ENCODE data around the gene SEMA6B. TPM values are rescaled to one million over a fixed set of nuclear protein-coding genes. Genes with fewer than 3 reads are reported as not detected.

The SEMA6B gene
- total RNA-seq, 1 donor: 6.0 TPM

- peaks cover 61% of the 10 kb centered on the region for H3K27me3 ChIP-seq (ENCODE audit: insufficient read depth, low read length)
- H3K4me3 ChIP-seq (ENCODE audit: low read length): no peak overlapping the region
- no peaks in the 10 kb centered on the region for H3K9me3 ChIP-seq (ENCODE audit: low read depth, low read length)
- peaks cover 10% of the 10 kb centered on the region for H3K4me1 ChIP-seq (ENCODE audit: insufficient read depth, low read length)
These were observed 22.4 kb upstream of the SEMA6B start for GRCh38 chr19:4581666-4582553.

DNA sequence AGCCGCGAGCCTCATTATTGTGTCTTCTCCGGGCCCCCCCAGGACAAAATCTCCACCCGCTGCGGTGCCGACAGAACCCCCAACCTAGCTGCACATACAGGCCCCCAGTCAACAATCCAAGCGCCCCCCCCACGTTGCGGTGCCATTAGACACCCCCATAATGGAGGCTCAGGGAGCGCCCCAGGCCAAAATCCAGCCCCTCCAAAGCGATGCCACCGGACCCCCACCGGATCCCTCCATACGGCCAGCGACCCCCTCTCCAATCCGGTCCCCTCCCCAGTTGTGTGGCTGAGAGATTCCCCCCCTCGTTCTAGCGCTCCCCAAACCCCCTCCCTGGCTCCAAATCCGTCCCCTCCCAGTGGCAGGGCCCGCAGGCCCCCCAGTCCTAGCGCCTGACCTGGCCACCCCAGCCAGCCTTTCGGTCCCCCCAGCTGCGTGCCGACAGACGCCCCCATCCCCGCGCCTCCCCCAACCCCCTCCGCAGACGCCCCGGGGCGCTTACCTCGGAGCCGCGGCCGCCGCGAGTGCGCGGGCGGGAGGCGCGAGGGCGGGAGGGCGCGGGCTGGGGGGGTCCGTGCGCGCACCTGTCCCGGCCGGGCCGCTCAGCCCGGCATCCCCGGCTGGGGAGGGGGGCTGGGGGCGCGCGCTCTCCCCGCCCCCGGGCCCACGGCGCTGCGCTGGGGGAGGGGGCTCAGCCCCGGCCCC is 21.6 kb upstream of the SEMA6B start:
- no peaks in the 10 kb centered on the region for H3K9me3 ChIP-seq (ENCODE audit: low read depth, low read length)
- H3K4me3 ChIP-seq (ENCODE audit: low read length): no peak overlapping the region
- peaks cover 57% of the 10 kb centered on the region for H3K27me3 ChIP-seq (ENCODE audit: insufficient read depth, low read length)
- H3K4me1 ChIP-seq (ENCODE audit: insufficient read depth, low read length): peaks cover 10% of the 10 kb centered on the region

DNA sequence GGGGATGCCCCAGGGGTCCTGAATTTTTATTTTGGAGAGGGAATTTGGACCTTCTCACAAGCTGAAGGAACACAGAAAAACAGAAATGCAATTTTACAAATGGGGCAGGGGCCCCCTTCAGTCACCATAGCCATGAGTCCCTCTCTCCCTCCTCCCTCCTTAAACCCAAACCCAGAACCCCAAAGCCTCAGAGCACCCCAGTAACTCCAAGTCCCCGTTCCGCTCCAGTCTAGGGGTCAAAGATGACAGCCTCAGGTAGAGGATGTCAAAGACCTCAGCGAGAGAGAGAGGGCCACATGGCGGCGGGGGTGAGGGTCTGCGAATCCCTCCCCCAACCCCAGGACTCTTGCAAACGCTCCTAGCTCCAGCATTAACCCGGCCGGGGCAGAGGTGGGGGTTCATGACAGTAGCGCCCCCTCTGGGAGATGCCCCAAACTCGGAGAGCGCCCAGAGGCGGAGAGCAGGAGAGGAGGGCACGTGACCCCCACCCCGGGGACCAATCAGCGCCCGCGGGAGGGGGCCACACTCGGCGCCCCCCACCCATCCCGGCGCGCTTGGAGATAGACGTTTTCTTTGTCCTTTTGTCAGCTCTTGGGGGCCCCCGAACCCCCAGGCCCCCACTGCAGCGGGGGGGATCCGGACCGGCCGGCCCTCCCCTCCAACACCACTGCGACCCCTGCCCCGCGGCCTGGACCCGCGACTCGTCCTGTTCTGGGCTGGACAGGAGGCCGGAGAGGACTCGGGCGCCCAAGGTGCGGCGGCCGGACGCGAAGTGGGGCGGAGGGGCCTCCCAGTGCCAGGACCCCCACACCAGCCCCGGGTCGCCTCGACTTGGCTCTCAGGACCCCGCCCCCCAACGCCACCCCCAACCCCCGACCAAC is 20.8 kb upstream of the SEMA6B start:
- no peaks in the 10 kb centered on the region for H3K9me3 ChIP-seq (ENCODE audit: low read depth, low read length)
- H3K4me3 ChIP-seq (ENCODE audit: low read length): no peak overlapping the region
- peaks cover 10% of the 10 kb centered on the region for H3K4me1 ChIP-seq (ENCODE audit: insufficient read depth, low read length)
- H3K27me3 ChIP-seq (ENCODE audit: insufficient read depth, low read length): peaks cover 53% of the 10 kb centered on the region

GRCh38 chr19:4579389-4579788 is 19.9 kb upstream of the SEMA6B start:
- H3K4me1 ChIP-seq (ENCODE audit: insufficient read depth, low read length): peaks cover 4% of the 10 kb centered on the region
- peaks cover 49% of the 10 kb centered on the region for H3K27me3 ChIP-seq (ENCODE audit: insufficient read depth, low read length)
- no peaks in the 10 kb centered on the region for H3K9me3 ChIP-seq (ENCODE audit: low read depth, low read length)
- no peak overlapping the region for H3K4me3 ChIP-seq (ENCODE audit: low read length)

- Histone ChIP-seq H3K4me1 (ENCODE audit: insufficient read depth, low read length) (no peaks in the 10 kb centered on the region), H3K9me3 (ENCODE audit: low read depth, low read length) (no peaks in the 10 kb centered on the region), H3K4me3 (ENCODE audit: low read length) (no peak overlapping the region), H3K27me3 (ENCODE audit: insufficient read depth, low read length) (peaks cover 44% of the 10 kb centered on the region)
These were observed 19.2 kb upstream of the SEMA6B start for GRCh38 chr19:4578552-4579248.

DNA sequence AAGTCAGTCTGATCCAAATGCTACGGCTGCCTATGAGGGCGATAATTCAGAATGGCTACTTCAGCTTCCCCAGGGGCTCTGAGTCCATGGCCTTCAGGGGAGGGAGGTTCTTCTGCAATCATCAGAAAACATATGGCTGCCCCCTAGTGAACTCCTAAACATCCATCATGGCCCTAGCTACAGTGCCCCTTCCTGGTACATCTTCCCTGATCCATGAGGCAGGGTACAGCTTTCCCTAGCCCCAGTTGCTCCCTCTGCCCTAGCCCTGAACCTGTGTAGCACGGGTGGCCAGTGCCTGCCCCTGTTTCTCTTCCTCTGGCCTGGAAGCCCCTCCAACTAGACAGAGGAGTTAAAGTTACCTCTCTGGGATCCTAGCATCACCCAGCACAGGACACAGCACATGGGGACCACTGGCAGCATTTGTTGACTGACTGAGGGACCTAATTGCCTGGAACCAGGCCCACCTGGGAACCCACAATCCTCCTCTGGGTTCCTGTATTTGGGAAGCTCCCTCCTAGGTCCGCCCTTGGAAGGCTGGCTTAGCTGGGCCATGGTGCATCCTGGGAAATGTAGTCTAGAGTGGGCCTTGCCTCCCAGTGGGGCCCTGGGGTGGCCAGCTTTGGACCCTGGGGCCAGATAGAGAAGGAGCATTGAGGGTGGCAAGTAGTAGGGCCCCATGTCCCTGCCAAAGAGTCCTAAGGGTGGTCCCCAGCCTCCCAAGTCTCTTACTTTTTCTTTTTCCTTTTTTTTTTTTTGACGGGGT is 17.7 kb upstream of the SEMA6B start:
- Histone ChIP-seq H3K4me1 (ENCODE audit: insufficient read depth, low read length) (no peaks in the 10 kb centered on the region), H3K27me3 (ENCODE audit: insufficient read depth, low read length) (peaks cover 32% of the 10 kb centered on the region), H3K9me3 (ENCODE audit: low read depth, low read length) (no peaks in the 10 kb centered on the region), H3K4me3 (ENCODE audit: low read length) (no peak overlapping the region)

- H3K27me3 ChIP-seq (ENCODE audit: insufficient read depth, low read length): peaks cover 27% of the 10 kb centered on the region
- no peaks in the 10 kb centered on the region for H3K9me3 ChIP-seq (ENCODE audit: low read depth, low read length)
These were observed 16.8 kb upstream of the SEMA6B start for GRCh38 chr19:4576016-4576933.

DNA sequence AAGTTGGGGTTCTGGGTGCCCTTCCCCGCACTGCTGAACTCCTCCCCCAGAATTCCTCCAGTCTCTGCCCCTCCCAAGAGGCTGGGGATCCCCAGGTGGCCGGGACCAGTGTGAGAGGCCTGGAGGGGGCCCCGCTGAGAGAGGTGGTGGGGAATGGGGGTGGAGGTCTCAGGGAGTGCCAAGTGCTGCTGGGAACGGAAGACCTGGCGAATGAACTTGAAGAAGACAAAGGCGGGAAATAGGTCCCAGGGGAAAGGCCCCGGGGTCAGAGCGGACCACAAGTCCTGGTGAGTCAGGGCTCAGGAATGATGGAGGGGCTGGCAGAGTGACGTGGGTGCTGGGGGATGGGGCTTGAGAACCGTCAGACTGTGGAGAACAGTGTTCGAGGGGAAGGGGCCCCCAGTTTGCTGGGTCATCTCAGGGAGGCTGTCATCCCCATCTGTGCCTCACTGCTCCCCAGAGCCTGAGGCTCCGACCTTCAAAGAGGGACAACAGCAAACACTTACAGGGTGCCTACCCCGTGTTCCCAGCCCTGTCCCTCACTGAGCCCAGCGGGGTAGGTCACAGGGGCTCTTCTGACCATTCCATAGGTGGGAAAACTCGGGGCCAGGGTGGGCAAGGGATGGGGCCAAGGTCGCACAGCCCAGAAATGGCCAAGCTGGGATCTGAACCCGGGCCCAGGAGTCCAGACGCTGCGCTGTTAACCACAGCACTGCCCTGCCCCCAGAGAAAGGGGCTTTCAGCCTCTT is 16.0 kb upstream of the SEMA6B start:
- no peaks in the 10 kb centered on the region for H3K9me3 ChIP-seq (ENCODE audit: low read depth, low read length)
- no peaks in the 10 kb centered on the region for H3K4me1 ChIP-seq (ENCODE audit: insufficient read depth, low read length)
- H3K27me3 ChIP-seq (ENCODE audit: insufficient read depth, low read length): peaks cover 27% of the 10 kb centered on the region
- H3K4me3 ChIP-seq (ENCODE audit: low read length): no peak overlapping the region

More at GRCh38 chr19:4576016-4576933, 16.8 kb upstream of the SEMA6B start:
- Histone ChIP-seq H3K4me1 (ENCODE audit: insufficient read depth, low read length) (no peaks in the 10 kb centered on the region), H3K4me3 (ENCODE audit: low read length) (no peak overlapping the region)

GRCh38 chr19:4573682-4574081 is 14.2 kb upstream of the SEMA6B start:
- no peak overlapping the region for H3K4me3 ChIP-seq (ENCODE audit: low read length)
- H3K4me1 ChIP-seq (ENCODE audit: insufficient read depth, low read length): peaks cover under 1% of the 10 kb centered on the region
- peaks cover 10% of the 10 kb centered on the region for H3K27me3 ChIP-seq (ENCODE audit: insufficient read depth, low read length)
- no peaks in the 10 kb centered on the region for H3K9me3 ChIP-seq (ENCODE audit: low read depth, low read length)

DNA sequence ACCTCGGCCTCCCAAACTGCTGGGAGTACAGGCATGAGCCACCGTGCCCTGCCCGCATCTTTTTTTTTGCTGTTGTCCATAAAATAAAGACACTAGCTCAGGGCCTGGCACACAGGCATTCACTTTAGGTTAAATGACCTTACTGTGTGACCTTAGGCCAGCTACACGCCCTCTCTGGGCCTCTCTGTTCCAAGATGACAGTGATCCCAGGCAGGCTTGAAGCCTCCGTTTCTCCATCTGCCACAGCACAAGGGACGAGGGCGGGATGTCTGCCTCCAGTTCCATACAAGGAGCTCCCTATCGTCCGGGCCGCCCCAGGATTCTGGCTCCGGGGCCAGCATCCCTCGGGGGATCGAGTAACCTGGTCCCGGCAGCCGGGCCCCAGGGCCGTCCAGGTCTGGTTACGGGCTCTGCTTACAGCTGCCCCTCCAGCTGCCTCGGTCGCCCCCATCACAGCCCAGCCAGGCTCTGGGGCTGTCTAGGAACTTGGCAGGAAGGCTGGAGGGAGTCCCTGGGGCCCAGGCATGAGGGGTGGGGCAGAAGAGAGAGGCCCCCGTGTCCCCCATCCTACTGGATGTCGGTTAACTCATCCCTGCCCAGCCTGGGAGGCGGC is 11.9 kb upstream of the SEMA6B start:
- no peaks in the 10 kb centered on the region for H3K9me3 ChIP-seq (ENCODE audit: low read depth, low read length)
- peaks cover 16% of the 10 kb centered on the region for H3K4me1 ChIP-seq (ENCODE audit: insufficient read depth, low read length)
- H3K4me3 ChIP-seq (ENCODE audit: low read length): no peak overlapping the region
- peaks cover 9% of the 10 kb centered on the region for H3K27me3 ChIP-seq (ENCODE audit: insufficient read depth, low read length)

- H3K27me3 ChIP-seq (ENCODE audit: insufficient read depth, low read length): peaks cover 9% of the 10 kb centered on the region
- H3K4me3 ChIP-seq (ENCODE audit: low read length): no peak overlapping the region
- H3K9me3 ChIP-seq (ENCODE audit: low read depth, low read length): no peaks in the 10 kb centered on the region
- H3K4me1 ChIP-seq (ENCODE audit: insufficient read depth, low read length): peaks cover 16% of the 10 kb centered on the region
These were observed 11.4 kb upstream of the SEMA6B start for GRCh38 chr19:4570916-4571304.

DNA sequence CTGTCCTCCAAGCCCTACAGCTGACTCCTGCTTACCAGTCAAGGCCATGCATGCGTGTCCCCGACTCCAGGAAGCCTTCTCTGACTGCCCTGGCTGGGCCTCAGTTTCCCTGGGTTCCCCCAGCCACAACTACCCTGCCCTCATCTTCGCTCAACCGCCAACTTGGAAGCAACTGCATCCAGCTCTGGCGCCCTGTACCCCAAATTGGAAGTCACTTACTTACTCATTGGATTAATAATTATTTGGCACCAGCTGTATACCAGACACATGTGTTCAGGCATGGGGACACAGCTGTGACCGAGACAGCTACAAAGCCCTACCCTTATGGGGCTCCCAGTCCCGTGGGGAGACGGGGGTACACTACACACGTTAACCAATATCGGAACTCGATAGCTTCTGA is 10.9 kb upstream of the SEMA6B start:
- H3K27me3 ChIP-seq (ENCODE audit: insufficient read depth, low read length): peaks cover 4% of the 10 kb centered on the region
- H3K4me1 ChIP-seq (ENCODE audit: insufficient read depth, low read length): peaks cover 16% of the 10 kb centered on the region
- no peak overlapping the region for H3K4me3 ChIP-seq (ENCODE audit: low read length)
- H3K9me3 ChIP-seq (ENCODE audit: low read depth, low read length): no peaks in the 10 kb centered on the region
